Limb (tissue), 2 donors: ENCODE measurements around the gene CD9.

Experiments used
- DNase-seq, 2 donors: peaks; one replicate each; pipeline ENCODE4 v3.0.0-alpha.2; 2016; ENCODE audit errors: extremely low spot score in 2 of 2

Gene CD9

GRCh38 chr12:6218347-6218925 is 18.2 kb downstream of the CD9 start:
- DNase-seq: no peak

- no peak for DNase-seq
Observed at GRCh38 chr12:6219980-6220379, 19.8 kb downstream of the CD9 start.

GRCh38 chr12:6221146-6221545 is 20.9 kb downstream of the CD9 start:
- DNase-seq: no peak

GRCh38 chr12:6222078-6222654 is 22.0 kb downstream of the CD9 start:
- DNase-seq: no peak

- no peak for DNase-seq
Observed at GRCh38 chr12:6223545-6223944, 23.3 kb downstream of the CD9 start.

GRCh38 chr12:6224550-6224949 is 24.4 kb downstream of the CD9 start:
- no peak for DNase-seq

GRCh38 chr12:6225630-6226001 is 25.4 kb downstream of the CD9 start:
- no peak for DNase-seq

- peak; percentile 77 to 82 for DNase-seq
Observed at GRCh38 chr12:6226002-6226678, 25.9 kb downstream of the CD9 start.

GRCh38 chr12:6226679-6227051 is 26.5 kb downstream of the CD9 start:
- DNase-seq: no peak

- DNase-seq: no peak
Observed at GRCh38 chr12:6228535-6229223, 28.5 kb downstream of the CD9 start.

- peak in 1 of 2 donors; percentile 69 for DNase-seq
Observed at GRCh38 chr12:6229224-6230218, 29.3 kb downstream of the CD9 start.

- peak in 1 of 2 donors; percentile 71 for DNase-seq
Observed at GRCh38 chr12:6230321-6231110, 30.3 kb downstream of the CD9 start.

- no peak for DNase-seq
Observed at GRCh38 chr12:6231359-6232268, 31.4 kb downstream of the CD9 start.

- no peak for DNase-seq
Observed at GRCh38 chr12:6233121-6233971, 33.1 kb downstream of the CD9 start.

- no peak for DNase-seq
Observed at GRCh38 chr12:6234214-6234613, 34.0 kb downstream of the CD9 start.

- no peak for DNase-seq
Observed at GRCh38 chr12:6234906-6235305, 34.7 kb downstream of the CD9 start.

GRCh38 chr12:6235499-6235898 is 35.3 kb downstream of the CD9 start:
- DNase-seq: no peak

- no peak for DNase-seq
Observed at GRCh38 chr12:6235906-6236640, 35.9 kb downstream of the CD9 start.
